SIG-M5 treated with dmso at 0.1 percent for 504 hours (cell line): ENCODE data around the gene INTS7.

Experiments used
- DNase-seq: peaks from one replicate; lab custom pipeline; 2025; ENCODE audit not compliant: unreplicated experiment; lab: John Stamatoyannopoulos, UW

INTS7 gene

DNA sequence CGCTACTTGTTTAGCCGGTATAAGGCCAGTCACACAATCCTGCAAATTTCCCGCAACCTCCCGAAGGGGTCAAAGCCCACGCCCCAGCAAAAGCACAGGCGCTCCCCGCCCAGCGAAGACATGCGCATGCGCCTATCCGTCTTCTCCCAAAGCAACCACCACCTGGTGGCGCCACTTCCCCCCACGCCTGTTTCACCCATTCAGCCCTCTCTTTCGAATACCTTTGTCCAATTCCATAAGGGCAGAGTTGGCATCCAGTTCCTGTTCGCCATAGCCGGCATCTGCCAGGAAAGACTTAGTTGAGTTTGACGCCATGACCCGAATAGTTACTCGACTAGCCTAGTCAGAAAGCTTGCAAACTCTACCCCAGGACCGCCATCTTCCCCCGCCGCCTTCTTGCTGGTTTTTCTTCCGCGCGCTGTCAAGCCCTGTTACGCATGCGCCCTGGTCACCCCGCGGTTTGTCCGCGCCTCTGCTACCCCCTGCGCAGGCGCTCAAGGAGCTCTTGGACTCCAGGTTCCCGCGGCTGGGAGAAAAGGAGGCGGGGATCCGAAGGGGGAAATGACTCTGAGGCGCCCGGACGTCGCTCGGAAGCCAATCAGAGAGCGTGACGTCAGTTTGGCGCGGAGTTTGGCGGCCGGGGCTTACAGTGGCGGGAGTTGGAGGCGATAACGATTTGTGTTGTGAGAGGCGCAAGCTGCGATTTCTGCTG is at the start of gene INTS7, which contains the start of gene DTL:
INTS7 (minus strand) TSS at position 435 of the 712 bp plus-strand sequence; CDS start at position 315, 120 bp downstream.
DTL (plus strand) TSS at position 626 of the 712 bp plus-strand sequence. CDS start 143 bp downstream, outside the sequence.
- DNase-seq = peak; percentile 100

GRCh38 chr1:212082765-212083406 is 47.5 kb upstream of the INTS7 start:
- DNase-seq = no peak

- no peak for DNase-seq
Measured at GRCh38 chr1:212078826-212079225, 43.5 kb upstream of the INTS7 start.

- no peak for DNase-seq
Measured at GRCh38 chr1:212077028-212077427, 41.7 kb upstream of the INTS7 start.

DNA sequence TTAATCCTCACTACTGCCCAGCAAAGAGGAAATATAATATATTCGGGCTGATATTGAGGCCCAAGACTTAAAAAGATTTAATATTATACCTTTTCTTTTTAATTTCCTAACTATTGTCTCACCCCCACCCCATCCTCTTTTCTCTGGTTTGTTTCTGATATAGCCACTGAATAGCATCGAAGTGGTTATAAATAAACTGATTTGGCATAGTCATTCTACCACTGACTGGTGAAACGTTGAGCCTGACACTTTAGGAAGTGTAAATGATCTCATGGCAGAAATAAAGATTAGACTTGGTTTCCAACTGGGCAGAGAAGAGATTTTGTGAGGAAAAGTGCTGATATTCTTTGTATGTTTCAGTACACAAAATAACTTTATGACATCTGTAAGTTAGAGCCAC is 39.5 kb upstream of the INTS7 start:
- DNase-seq = no peak

DNA sequence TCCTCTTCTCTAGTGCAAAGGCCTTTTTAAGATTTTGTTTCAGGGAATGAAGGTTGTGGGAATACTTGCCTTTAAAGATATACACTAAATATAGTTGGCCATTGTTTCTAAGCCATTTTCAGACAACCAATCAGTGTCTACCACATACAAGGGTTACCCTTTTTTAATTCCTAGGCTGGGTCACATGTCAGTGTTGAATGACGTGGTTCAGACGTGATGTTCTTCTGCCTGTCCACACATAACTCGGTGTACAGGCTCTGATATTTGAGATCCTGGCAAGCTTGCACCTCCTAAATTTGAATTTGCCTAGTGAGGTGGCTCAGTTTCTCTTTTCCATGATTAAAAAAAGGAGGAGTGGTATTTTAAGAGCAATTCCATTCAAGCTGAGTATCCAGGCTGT is 39.0 kb upstream of the INTS7 start:
- DNase-seq = no peak

- no peak for DNase-seq
Measured at GRCh38 chr1:212073490-212073889, 38.1 kb upstream of the INTS7 start.

- DNase-seq = no peak
Measured at GRCh38 chr1:212072047-212072446, 36.7 kb upstream of the INTS7 start.

DNA sequence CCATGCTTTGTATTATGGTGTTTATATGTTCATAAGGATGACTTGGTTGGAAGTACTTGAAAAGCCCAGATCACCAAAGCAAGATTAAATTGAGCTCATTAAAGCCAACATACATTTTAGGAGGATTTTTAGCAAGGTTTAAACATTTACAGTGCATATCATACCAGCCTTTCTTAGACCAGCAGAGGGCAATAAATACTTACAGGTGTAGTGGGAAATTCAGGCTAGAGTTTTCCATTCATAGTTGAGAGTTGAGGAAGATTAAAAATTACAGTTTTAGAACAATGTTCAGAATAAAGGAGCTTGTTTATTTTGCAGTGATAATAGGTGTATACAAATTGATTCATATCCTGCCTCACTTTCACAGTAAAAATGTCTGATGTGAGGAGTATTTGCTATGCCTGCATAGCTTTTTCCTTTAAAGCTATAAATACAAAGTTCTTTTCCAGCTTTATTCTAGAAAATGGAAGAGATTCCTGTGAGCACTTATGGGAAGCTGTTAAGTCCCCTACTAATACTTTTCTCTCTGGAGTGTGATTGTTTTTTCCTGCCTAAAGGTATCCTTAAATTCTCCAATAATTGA is 35.5 kb upstream of the INTS7 start:
- DNase-seq = peak; percentile 39

GRCh38 chr1:212067787-212068186 is 32.4 kb upstream of the INTS7 start:
- no peak for DNase-seq

- DNase-seq = peak; percentile 61
Measured at GRCh38 chr1:212062832-212063438, 27.6 kb upstream of the INTS7 start.

DNA sequence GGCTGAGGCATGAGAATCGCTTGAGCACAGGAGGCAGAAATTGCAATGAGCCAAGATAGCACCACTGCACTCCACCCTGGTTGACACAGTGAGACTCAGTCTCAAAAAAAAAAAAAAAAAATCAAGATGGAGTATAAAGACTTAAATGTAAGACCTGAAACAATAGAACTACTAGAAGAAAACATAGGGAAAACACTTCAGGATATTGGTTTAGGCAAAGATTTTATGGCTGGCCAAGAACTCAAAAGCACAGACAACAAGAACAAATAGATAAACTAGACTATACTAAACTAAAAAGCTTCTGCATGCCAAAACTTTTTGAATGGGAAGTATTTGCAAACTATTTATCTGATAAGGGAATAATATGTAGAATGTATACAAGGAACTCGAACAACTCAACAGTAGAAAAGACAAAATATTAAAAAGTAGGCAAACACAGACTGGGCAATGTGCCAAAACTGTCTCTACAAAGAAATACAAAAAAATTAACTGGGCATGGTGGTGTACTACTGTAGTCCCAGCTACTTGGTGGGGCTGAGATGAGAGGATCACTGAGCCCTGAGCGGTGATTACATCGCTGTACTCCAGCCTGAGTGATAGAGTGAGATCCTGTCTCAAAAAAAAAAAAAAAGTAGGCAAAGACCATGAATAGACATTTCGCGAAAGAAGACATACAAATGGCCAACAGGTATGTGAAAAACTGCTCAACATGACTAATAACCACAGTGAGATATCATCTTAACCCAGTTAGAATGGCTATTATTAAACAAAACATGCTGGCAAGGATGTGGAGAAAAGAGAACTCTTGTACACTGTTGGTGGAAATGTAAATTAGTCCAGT is 25.5 kb upstream of the INTS7 start:
- DNase-seq = no peak

DNA sequence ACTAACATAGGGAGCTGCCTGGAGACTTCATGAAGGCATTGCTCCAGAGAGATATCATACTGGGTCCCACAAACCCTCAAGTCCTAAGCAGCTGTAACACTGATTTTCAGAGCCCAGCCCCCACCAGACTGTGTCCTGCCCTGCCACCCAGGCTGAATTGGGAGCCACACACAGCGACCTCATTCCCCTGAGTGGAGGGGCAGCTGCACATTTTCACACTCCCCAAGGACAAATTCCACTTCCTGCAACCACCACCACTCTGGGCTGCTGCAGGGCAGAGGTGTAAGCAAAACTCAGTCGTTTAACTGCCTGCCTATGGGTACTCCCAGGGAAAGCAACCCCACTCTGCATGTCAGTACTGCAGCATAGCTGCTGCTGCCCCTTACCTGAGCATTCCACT is 20.0 kb upstream of the INTS7 start:
- no peak for DNase-seq

- DNase-seq = no peak
Measured at GRCh38 chr1:212053993-212054392, 18.6 kb upstream of the INTS7 start.

- no peak for DNase-seq
Measured at GRCh38 chr1:212045981-212046380, 10.6 kb upstream of the INTS7 start.

DNA sequence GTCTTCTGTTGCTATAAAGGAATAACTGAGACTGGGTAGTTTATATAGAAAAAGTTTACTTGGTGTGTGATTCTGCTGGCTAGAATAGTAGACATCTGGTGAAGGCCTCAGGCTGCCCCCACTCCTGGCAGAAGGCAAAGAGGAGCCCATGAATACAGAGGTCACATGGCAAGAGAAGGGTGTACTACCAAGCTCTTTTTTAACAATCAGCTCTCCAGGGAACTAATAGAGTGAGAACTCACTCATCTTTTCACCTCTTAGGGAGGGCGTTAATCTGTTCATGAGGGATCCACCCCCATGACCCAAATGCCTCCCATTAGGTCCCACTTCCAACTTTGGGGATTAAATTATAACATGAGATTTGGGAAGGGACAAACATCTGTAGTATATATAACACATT is 9.5 kb upstream of the INTS7 start:
- no peak for DNase-seq

DNA sequence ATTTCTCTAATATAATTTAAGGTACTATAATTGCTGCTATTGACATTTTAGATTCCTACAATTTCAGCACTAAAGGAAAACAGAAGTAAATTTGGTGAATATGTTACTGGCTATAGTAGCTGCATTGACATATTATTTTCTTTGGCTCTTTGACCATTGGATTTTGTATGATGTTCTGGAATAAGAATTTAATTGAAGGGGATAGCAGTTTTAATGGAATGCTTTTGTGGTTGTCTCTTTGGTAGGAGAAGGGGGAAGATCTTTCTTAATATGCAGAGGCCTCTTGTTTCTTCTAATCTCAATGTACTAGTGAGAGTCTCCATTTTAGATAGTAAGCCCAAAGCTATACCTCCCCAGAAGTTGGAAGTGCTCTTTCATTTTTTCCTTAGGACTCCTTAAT is 7.1 kb upstream of the INTS7 start:
- no peak for DNase-seq

DNA sequence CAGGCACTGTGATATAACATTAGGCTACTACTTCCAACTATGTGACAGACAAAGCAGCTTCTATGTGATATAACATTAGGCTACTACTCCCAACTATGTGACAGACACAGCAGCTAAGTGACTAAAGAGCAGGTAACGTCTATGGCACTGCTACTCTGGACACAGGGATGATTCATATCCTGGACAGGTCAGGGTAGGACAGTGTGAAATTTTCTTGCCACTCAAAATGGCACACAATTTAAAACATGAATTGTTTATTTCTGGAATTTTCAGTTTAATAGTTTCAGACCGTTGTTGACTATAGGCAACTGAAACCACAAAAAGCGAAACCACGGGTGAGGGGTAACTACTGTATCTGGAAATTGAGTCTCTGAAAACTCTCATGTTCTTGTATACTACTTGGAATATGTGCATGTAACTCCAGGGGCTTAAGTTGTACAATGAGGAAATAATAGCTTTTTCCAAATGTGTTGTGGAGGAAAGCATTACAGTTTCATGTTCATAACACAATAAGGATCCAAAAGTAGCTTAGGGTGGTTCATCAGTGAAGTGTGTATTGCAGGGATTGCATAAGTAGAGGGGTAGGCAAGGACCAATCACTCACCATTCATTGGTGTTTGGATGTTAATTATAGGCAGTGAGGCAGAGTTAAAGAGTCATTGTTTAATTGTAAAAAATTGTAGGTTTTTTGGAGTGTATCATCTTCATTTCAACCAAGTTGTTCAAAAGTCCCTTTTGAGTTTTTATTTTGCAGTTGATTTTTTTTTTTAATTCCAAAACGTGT is 5.5 kb upstream of the INTS7 start:
- DNase-seq = peak; percentile 76

- no peak for DNase-seq
Measured at GRCh38 chr1:212039622-212040021, 4.3 kb upstream of the INTS7 start.

DNA sequence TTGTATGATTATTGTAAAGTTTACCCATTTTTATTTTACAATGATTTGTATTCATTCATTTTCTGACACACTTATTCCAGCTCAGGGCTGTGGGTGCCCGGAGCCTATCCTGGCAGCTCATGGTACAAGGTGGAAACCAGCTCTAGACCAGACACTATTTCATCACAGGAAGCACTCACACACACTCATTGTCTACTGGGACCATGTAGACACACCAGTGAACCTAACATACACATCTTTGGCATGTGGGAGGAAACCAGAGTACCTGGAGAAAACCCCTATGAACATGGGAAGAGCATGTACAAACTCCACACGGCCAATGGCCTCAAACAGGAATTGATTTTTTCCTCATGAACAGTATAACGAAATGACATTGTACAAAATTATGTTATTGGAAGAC is 2.5 kb upstream of the INTS7 start:
- DNase-seq = peak; percentile 70
